Liver (tissue), 9 donors: ENCODE results near the gene MAVS. TPM values are rescaled to one million over a fixed set of nuclear protein-coding genes. Genes with fewer than 3 reads are reported as not detected.

Experiments
- DNase-seq: peaks from one replicate; pipeline ENCODE4 v3.0.0-alpha.2; 2017; ENCODE audit warnings: low spot score
- H3K27ac ChIP-seq, 2 donors: one replicate each; pipeline ENCODE4 v1.7.0; 2013; ENCODE audit warnings: inconsistent platforms in 2 of 2, low read length in 2 of 2, control low read depth in 1 of 2, low read depth in 1 of 2, mild to moderate bottlenecking in 1 of 2
- H3K27me3 ChIP-seq, 4 donors: one replicate each; pipeline versions ENCODE4 v1.6.1 to v1.7.0; 2013; ENCODE audit warnings: low read length in 3 of 4, inconsistent platforms in 1 of 4, mild to moderate bottlenecking in 1 of 4, moderate library complexity in 1 of 4; ENCODE audit not compliant: control insufficient read depth in 4 of 4, insufficient read depth in 4 of 4
- H3K36me3 ChIP-seq, 4 donors: one replicate each; pipeline versions ENCODE4 v1.6.1 to v1.7.0; 2013; ENCODE audit warnings: low read length in 3 of 4, mild to moderate bottlenecking in 3 of 4, low read depth in 1 of 4, moderate library complexity in 1 of 4; ENCODE audit not compliant: control insufficient read depth in 4 of 4, insufficient read depth in 3 of 4
- H3K4me1 ChIP-seq, 4 donors: one replicate each; pipeline versions ENCODE4 v1.6.1 to v1.7.0; 2013; ENCODE audit warnings: low read length in 3 of 4, mild to moderate bottlenecking in 3 of 4, moderate library complexity in 1 of 4; ENCODE audit not compliant: control insufficient read depth in 4 of 4, insufficient read depth in 4 of 4
- H3K4me3 ChIP-seq, 3 donors: one replicate each; pipeline versions ENCODE4 v1.6.1 to v1.7.0; 2013; ENCODE audit warnings: low read length in 3 of 3, control low read depth in 1 of 3, low read depth in 1 of 3, mild to moderate bottlenecking in 1 of 3
- H3K9ac ChIP-seq, 2 donors: one replicate each; pipeline ENCODE4 v1.7.0; 2013; ENCODE audit warnings: low read length in 2 of 2, mild to moderate bottlenecking in 2 of 2, moderate library complexity in 2 of 2, control low read depth in 1 of 2, low read depth in 1 of 2
- H3K9me3 ChIP-seq, 4 donors: one replicate each; pipeline versions ENCODE4 v1.6.1 to v1.7.0; 2013; ENCODE audit warnings: low read length in 3 of 4; ENCODE audit not compliant: control insufficient read depth in 4 of 4
- FOXA1 ChIP-seq: IDR thresholded peaks from 2 replicates; pipeline ENCODE4 v1.6.1; 2016; ENCODE audit warnings: antibody characterized with exemption
- FOXA2 ChIP-seq: IDR thresholded peaks from 2 replicates; pipeline ENCODE4 v1.6.1; 2016; ENCODE audit warnings: antibody characterized with exemption
- HNF4G ChIP-seq: IDR thresholded peaks from 2 replicates; pipeline ENCODE4 v1.6.1; 2016; ENCODE audit warnings: antibody characterized with exemption
- JUND ChIP-seq, 2 donors: IDR thresholded peaks; 2 replicates each; pipeline ENCODE4 v1.6.1; 2016; ENCODE audit warnings: antibody characterized with exemption in 2 of 2
- NR2F2 ChIP-seq: IDR thresholded peaks from 2 replicates; pipeline ENCODE4 v1.6.1; 2016; ENCODE audit warnings: antibody characterized with exemption
- RAD21 ChIP-seq, 2 donors: IDR thresholded peaks; 2 replicates each; pipeline ENCODE4 v1.6.1; 2016; ENCODE audit warnings: antibody characterized with exemption in 2 of 2, mild to moderate bottlenecking in 2 of 2
- RXRA ChIP-seq, 2 donors: IDR thresholded peaks; 2 replicates each; pipeline ENCODE4 v1.6.1; 2017 to 2018; ENCODE audit warnings: antibody characterized with exemption in 2 of 2, mild to moderate bottlenecking in 1 of 2
- SP1 ChIP-seq: IDR thresholded peaks from 2 replicates; pipeline ENCODE4 v1.6.1; 2018; ENCODE audit warnings: antibody characterized with exemption, mild to moderate bottlenecking
- TAF1 ChIP-seq: conservative IDR thresholded peaks from 2 replicates; pipeline ENCODE4 v1.6.1; 2016; ENCODE audit warnings: antibody characterized with exemption, mild to moderate bottlenecking
- YY1 ChIP-seq: IDR thresholded peaks from 2 replicates; pipeline ENCODE4 v1.6.1; 2016; ENCODE audit warnings: antibody characterized with exemption, mild to moderate bottlenecking
- WGBS: extraction: QIAGEN DNeasy Blood & Tissue Kit; methylation state at CpG from one replicate; pipeline ENCODE4 v1.1.7; 2013; 5-methylcytosine and 5-hydroxymethylcytosine counted together
- polyA plus RNA-seq, 2 donors: library from polyadenylated mRNA; stranded (reverse) in 1 of 2; unstranded in 1 of 2; fragments of 200-250 nt in 1 of 2; fragments of >200 nt in 1 of 2; fragmentation: Nextera tagmentation in 1 of 2; extraction: Ambion mirVana in 1 of 2; gene quantifications; one replicate each; pipeline versions ENCODE4 v1.2.1 to v1.2.3, GENCODE V29; 2013 to 2015
- total RNA-seq, 2 donors: library from RNA; depleted of rRNA; stranded (reverse); fragments of >200 nt; gene quantifications; one replicate each; pipeline ENCODE4 v1.2.3, GENCODE V29; 2014
- TF ChIP-seq, protein P1 (sequence below): IDR thresholded peaks from 2 replicates; pipeline ENCODE4 v1.6.1; 2016; ENCODE audit warnings: antibody characterized with exemption
- TF ChIP-seq, protein P2 (sequence below): fragments of 150-350 bp; IDR thresholded peaks from 2 replicates; pipeline ENCODE4 v1.5.1; 2017; ENCODE audit warnings: improper control_type of control experiment, low read depth, low read length; ENCODE audit not compliant: missing input control
- TF ChIP-seq, protein P3 (sequence below): IDR thresholded peaks from 2 replicates; pipeline ENCODE4 v1.6.1; 2016; ENCODE audit warnings: antibody characterized with exemption, mild to moderate bottlenecking
- TF ChIP-seq, protein P4 (sequence below): IDR thresholded peaks from 2 replicates; pipeline ENCODE4 v1.6.1; 2016; ENCODE audit warnings: antibody characterized with exemption
- TF ChIP-seq, protein P5 (sequence below): IDR thresholded peaks from 2 replicates; pipeline ENCODE4 v1.6.1; 2016; ENCODE audit warnings: antibody characterized with exemption
- donor health status: healthy.
- donor health status: healthy.
- donor health status: healthy.
- donor health status: healthy.
- donor health status: healthy.

MAVS gene
- total and polyA plus RNA-seq, 4 donors: 4.7 to 20.9 (median 11.9) TPM

DNA sequence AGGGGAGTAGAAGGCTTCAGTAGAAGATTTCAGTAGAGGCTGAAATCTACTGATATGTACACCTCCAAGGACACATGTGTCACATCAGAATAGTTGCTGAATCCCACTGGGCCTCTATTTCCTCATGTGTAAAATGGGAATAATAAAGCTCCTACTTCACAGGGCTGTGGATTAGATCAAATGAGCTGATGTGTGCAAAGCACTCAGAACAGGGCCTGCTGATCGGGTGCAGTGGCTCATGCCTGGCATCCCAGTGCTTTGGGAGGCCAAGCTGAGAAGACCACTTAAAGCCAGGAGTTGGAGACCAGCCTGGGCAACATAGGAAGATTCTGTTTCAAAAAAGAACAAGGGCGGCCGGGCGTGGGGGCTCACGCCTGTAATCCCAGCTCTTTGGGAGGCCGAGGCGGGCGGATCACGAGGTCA is 34.4 kb upstream of the MAVS start:
- H3K9ac ChIP-seq: no peak overlapping the region
- no peaks in the 10 kb centered on the region for H3K9me3 ChIP-seq
- H3K27ac ChIP-seq: peak overlapping the region; percentile 90 to 94
- no peaks in the 10 kb centered on the region for H3K27me3 ChIP-seq
- H3K4me3 ChIP-seq: no peak overlapping the region
- H3K4me1 ChIP-seq: peaks cover 9 to 28% (median 21%) of the 10 kb centered on the region in 4 donors
- 96% methylated on average over 9 of the region's 9 CpGs for WGBS
- DNase-seq: no peak
- TF ChIP-seq, protein P1, sequence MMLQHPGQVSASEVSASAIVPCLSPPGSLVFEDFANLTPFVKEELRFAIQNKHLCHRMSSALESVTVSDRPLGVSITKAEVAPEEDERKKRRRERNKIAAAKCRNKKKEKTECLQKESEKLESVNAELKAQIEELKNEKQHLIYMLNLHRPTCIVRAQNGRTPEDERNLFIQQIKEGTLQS: no peak
- TF ChIP-seq TAF1: no peak
- TF ChIP-seq, protein P2, sequence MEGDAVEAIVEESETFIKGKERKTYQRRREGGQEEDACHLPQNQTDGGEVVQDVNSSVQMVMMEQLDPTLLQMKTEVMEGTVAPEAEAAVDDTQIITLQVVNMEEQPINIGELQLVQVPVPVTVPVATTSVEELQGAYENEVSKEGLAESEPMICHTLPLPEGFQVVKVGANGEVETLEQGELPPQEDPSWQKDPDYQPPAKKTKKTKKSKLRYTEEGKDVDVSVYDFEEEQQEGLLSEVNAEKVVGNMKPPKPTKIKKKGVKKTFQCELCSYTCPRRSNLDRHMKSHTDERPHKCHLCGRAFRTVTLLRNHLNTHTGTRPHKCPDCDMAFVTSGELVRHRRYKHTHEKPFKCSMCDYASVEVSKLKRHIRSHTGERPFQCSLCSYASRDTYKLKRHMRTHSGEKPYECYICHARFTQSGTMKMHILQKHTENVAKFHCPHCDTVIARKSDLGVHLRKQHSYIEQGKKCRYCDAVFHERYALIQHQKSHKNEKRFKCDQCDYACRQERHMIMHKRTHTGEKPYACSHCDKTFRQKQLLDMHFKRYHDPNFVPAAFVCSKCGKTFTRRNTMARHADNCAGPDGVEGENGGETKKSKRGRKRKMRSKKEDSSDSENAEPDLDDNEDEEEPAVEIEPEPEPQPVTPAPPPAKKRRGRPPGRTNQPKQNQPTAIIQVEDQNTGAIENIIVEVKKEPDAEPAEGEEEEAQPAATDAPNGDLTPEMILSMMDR: no peak
- no peak for TF ChIP-seq FOXA2
- no peak for TF ChIP-seq RXRA (IDR thresholded peaks at IDR 0.05)
- no peak for TF ChIP-seq SP1
- TF ChIP-seq YY1: no peak
- TF ChIP-seq, protein P3, sequence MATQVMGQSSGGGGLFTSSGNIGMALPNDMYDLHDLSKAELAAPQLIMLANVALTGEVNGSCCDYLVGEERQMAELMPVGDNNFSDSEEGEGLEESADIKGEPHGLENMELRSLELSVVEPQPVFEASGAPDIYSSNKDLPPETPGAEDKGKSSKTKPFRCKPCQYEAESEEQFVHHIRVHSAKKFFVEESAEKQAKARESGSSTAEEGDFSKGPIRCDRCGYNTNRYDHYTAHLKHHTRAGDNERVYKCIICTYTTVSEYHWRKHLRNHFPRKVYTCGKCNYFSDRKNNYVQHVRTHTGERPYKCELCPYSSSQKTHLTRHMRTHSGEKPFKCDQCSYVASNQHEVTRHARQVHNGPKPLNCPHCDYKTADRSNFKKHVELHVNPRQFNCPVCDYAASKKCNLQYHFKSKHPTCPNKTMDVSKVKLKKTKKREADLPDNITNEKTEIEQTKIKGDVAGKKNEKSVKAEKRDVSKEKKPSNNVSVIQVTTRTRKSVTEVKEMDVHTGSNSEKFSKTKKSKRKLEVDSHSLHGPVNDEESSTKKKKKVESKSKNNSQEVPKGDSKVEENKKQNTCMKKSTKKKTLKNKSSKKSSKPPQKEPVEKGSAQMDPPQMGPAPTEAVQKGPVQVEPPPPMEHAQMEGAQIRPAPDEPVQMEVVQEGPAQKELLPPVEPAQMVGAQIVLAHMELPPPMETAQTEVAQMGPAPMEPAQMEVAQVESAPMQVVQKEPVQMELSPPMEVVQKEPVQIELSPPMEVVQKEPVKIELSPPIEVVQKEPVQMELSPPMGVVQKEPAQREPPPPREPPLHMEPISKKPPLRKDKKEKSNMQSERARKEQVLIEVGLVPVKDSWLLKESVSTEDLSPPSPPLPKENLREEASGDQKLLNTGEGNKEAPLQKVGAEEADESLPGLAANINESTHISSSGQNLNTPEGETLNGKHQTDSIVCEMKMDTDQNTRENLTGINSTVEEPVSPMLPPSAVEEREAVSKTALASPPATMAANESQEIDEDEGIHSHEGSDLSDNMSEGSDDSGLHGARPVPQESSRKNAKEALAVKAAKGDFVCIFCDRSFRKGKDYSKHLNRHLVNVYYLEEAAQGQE: no peak
- no peak for TF ChIP-seq NR2F2
- TF ChIP-seq RAD21 (IDR thresholded peaks at IDR 0.05): no peak
- TF ChIP-seq JUND (IDR thresholded peaks at IDR 0.05): no peak
- no peak for TF ChIP-seq FOXA1
- H3K36me3 ChIP-seq: no peaks in the 10 kb centered on the region

DNA sequence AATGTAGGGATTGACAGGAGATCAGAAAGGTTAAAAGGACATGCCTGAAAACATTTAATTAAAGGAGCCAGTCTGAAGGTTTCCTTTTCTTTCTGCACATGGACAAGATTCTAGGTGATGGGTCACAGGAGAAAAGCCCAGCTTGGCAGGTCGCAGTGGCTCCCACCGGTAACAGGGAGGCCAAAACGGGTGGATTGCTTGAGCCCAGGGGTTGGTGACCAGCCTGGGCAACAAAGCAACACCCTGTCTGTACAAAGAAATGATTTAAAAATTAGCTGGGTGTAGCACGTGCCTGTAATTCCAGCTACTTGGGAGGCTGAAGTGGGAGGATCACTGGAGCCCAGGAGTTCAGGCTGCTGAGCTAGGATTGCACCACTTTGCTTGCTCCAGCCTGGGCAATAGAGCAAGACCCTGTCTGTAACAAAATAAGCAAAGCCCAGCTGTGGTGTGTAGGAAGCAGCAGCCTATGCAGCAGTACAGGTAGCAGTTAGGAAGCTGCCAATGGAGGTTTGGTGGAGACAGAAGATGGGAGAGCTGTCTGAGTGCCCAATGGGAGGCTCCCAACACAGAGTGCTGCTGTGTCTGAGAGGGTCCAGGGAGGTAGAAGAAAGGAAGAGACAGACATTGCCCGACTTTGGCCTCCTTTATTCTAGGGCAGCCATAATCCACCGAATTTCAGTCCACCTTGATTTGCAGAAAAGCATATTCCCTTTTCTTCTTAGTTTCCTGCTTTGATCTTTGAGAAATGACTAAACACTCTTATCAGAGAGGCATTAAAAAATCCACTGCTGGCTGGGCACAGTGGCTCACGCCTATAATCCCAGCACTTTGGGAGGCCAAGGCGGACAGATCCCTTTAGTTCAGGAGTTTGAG is 33.4 kb upstream of the MAVS start:
- no peak for DNase-seq
- Histone ChIP-seq H3K27me3 (no peaks in the 10 kb centered on the region), H3K9ac (no peak overlapping the region), H3K36me3 (no peaks in the 10 kb centered on the region), H3K27ac (no peak overlapping the region), H3K4me1 (peaks cover 5 to 20% (median 13%) of the 10 kb centered on the region in 4 donors), H3K4me3 (no peak overlapping the region), H3K9me3 (no peaks in the 10 kb centered on the region)
- WGBS: 74% methylated on average over 8 of the region's 8 CpGs
- TF ChIP-seq, protein P1: no peak
- TF ChIP-seq, protein P2: no peak
- TF ChIP-seq SP1 (no peak), FOXA2 (no peak), HNF4G (no peak), YY1 (no peak), RXRA (IDR thresholded peaks at IDR 0.05) (no peak), FOXA1 (no peak)
- TF ChIP-seq, protein P4, sequence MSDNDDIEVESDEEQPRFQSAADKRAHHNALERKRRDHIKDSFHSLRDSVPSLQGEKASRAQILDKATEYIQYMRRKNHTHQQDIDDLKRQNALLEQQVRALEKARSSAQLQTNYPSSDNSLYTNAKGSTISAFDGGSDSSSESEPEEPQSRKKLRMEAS: no peak
- TF ChIP-seq, protein P3: no peak
- TF ChIP-seq, protein P5, sequence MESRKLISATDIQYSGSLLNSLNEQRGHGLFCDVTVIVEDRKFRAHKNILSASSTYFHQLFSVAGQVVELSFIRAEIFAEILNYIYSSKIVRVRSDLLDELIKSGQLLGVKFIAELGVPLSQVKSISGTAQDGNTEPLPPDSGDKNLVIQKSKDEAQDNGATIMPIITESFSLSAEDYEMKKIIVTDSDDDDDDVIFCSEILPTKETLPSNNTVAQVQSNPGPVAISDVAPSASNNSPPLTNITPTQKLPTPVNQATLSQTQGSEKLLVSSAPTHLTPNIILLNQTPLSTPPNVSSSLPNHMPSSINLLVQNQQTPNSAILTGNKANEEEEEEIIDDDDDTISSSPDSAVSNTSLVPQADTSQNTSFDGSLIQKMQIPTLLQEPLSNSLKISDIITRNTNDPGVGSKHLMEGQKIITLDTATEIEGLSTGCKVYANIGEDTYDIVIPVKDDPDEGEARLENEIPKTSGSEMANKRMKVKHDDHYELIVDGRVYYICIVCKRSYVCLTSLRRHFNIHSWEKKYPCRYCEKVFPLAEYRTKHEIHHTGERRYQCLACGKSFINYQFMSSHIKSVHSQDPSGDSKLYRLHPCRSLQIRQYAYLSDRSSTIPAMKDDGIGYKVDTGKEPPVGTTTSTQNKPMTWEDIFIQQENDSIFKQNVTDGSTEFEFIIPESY: no peak
